Mucosa of descending colon (tissue), 3 donors: ENCODE data around the gene MMUT. TPM values are rescaled to one million over a fixed set of nuclear protein-coding genes. Genes with fewer than 3 reads are reported as not detected.

ENCODE experiments used
- ATAC-seq: fragments of 200-7000 bp; cut with Tn5 transposase; one replicate; pipeline ENCODE4 v1.9.1; 2020; ENCODE audit warnings: mild to moderate bottlenecking, moderate library complexity
- DNase-seq, 3 donors: peaks; one replicate each; pipeline ENCODE4 v3.0.0-alpha.2; 2020
- H3K36me3 ChIP-seq: fragments of 200-600 bp; one replicate; pipeline ENCODE4 v1.8.0; 2021; ENCODE audit warnings: low read depth, mild to moderate bottlenecking
- H3K4me1 ChIP-seq: fragments of 200-600 bp; one replicate; pipeline ENCODE4 v1.8.0; 2021; ENCODE audit warnings: low read depth, mild to moderate bottlenecking
- H3K4me3 ChIP-seq: fragments of 200-600 bp; one replicate; pipeline ENCODE4 v1.8.0; 2021; ENCODE audit warnings: mild to moderate bottlenecking
- H3K9me3 ChIP-seq: fragments of 200-600 bp; one replicate; pipeline ENCODE4 v1.8.0; 2021; ENCODE audit warnings: mild to moderate bottlenecking
- intact Hi-C, 2 donors: fragments of 100-400 bp; cut with DNase I in 1 of 2; cut with micrococcal nuclease in 1 of 2; formaldehyde crosslinking; loops; one replicate each; pipeline versions ENCODE4 v1.11.0 to v1.11.1; 2022; cut with DNase I, micrococcal nuclease
- total RNA-seq, 3 donors: library from RNA; stranded (reverse); fragmentation: NEBNext Ultra II Directional in 2 of 3; extraction: Animal tissue kit (Norgen Biotek cat#: 25700) in 2 of 3; gene quantifications; one replicate each; pipeline versions ENCODE4 v1.2.1 to v1.2.4, GENCODE V29; 2021 to 2023
- TF ChIP-seq, protein P1 (sequence below): fragments of 200-600 bp; IDR thresholded peaks from one replicate; pipeline ENCODE4 v1.8.0; 2022; ENCODE audit warnings: antibody characterized with exemption, mild to moderate bottlenecking
- donor health status: DM: no; HTN: no; CAD: no; lungs with moderate emphysema.
- donor health status: DM: no; HTN: no; CAD: no.
- donor health status: DM: no; HTN: yes; CAD: no.

Gene MMUT
- total RNA-seq, 3 donors from 2014 or later = 27.9 to 41.5 (median 31.5) TPM

DNA sequence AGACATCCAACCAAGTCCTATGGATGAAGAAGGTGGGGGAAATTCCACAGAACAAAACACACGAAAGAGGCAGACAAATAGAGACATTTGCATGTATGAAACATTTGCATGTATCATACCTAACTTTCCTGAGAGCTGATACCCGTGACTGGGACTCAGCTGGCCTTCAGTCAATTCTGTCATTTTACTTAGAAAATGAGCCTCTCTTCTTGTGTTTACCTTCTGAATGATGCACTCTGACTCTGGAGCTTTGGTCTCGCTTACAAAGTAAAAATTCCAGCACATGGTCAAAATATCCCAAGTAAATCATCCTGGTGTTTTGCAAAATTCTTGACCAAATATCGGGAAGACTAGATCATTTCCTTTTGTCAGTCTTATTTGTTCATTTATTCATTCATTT is 46.9 kb downstream of the MMUT start:
- ATAC-seq = no peak
- H3K4me3 ChIP-seq = no peak overlapping the region
- H3K36me3 ChIP-seq = no peaks in the 10 kb centered on the region
- intact Hi-C loops = no loop called here
- no peaks in the 10 kb centered on the region for H3K9me3 ChIP-seq
- H3K4me1 ChIP-seq = no peaks in the 10 kb centered on the region
- TF ChIP-seq, protein P1, sequence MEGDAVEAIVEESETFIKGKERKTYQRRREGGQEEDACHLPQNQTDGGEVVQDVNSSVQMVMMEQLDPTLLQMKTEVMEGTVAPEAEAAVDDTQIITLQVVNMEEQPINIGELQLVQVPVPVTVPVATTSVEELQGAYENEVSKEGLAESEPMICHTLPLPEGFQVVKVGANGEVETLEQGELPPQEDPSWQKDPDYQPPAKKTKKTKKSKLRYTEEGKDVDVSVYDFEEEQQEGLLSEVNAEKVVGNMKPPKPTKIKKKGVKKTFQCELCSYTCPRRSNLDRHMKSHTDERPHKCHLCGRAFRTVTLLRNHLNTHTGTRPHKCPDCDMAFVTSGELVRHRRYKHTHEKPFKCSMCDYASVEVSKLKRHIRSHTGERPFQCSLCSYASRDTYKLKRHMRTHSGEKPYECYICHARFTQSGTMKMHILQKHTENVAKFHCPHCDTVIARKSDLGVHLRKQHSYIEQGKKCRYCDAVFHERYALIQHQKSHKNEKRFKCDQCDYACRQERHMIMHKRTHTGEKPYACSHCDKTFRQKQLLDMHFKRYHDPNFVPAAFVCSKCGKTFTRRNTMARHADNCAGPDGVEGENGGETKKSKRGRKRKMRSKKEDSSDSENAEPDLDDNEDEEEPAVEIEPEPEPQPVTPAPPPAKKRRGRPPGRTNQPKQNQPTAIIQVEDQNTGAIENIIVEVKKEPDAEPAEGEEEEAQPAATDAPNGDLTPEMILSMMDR = no peak
- no peak for DNase-seq

DNA sequence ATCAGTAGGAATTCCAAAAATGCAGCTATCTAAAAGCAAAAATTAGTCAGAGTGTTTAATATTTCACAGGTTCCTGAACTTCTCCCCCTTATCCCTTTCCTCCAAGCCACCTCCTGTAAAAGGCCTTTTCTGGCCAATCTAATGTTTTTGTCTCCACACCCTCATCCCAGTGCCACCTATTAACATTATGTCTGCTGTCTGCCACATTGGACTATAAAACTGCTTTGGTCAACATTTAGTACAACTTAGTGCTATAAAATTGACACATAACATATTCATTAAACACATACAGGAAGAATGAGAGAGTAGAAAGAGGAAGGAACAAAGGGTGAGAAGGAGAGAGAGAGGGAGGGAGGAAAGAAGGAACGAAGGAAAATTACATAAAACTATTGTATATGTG is 47.7 kb downstream of the MMUT start:
- no peak overlapping the region for H3K4me3 ChIP-seq
- DNase-seq (peak in 1 of 3 donors; percentile 16), ATAC-seq (peak; percentile 79)
- H3K4me1 ChIP-seq = no peaks in the 10 kb centered on the region
- TF ChIP-seq, protein P1 = no peak
- intact Hi-C loops = no loop called here
- no peaks in the 10 kb centered on the region for H3K9me3 ChIP-seq
- H3K36me3 ChIP-seq = no peaks in the 10 kb centered on the region

DNA sequence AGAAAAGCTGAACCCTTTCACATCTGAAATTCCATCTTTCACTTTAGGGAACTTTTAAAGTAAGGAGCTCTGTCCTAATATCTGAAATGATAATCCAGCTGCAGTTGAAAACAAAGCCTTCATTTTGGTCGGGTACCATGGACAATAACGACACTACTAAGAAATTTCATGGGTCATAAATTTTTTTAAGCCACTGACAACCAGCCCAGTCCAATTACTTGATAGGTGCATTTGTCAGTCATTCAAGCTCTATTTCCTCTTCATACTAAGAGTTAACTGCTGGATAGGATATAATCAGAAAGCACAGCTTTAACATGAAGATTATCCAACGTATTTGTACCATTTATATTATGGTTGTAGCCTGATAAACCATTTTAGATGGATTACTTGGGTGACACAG is 52.5 kb downstream of the MMUT start:
- DNase-seq (no peak), ATAC-seq (no peak)
- Histone ChIP-seq H3K4me3 (no peak overlapping the region), H3K4me1 (no peaks in the 10 kb centered on the region), H3K36me3 (no peaks in the 10 kb centered on the region), H3K9me3 (no peaks in the 10 kb centered on the region)
- intact Hi-C loops = no loop called here
- TF ChIP-seq, protein P1 = no peak

DNA sequence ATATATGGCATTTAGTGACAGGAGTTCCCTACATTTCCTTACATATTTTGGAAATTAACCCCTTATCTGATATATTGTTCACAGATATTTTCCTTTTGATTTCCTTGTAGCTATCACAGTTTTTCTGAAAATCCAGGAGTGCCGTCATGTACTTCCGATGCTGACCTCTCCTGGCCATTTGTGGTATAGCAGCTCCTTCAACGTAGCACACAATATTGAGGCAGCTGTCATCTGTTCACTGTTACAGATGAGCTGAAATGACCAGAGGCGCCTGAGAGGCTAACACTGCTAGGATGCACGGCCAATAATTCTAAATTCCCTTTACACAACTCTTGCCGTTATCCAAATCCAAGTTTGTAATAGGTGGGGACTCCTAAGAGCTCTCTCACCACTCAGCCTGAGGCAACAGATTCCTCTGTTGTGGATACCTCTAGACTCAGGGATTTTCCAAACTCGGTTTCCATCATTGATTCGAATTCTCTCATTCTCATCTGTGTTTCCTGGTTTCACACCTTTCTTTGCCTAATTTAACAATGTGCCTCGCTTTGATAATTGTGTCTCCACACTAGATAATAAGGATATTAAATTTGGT is 53.0 kb downstream of the MMUT start:
- Histone ChIP-seq H3K36me3 (no peaks in the 10 kb centered on the region), H3K9me3 (no peaks in the 10 kb centered on the region), H3K4me1 (no peaks in the 10 kb centered on the region), H3K4me3 (no peak overlapping the region)
- peak in 2 of 3 donors; percentile 27 to 92 for DNase-seq
- intact Hi-C loops = no loop called here
- TF ChIP-seq, protein P1 = peak; percentile 72
- ATAC-seq = peak; percentile 87

DNA sequence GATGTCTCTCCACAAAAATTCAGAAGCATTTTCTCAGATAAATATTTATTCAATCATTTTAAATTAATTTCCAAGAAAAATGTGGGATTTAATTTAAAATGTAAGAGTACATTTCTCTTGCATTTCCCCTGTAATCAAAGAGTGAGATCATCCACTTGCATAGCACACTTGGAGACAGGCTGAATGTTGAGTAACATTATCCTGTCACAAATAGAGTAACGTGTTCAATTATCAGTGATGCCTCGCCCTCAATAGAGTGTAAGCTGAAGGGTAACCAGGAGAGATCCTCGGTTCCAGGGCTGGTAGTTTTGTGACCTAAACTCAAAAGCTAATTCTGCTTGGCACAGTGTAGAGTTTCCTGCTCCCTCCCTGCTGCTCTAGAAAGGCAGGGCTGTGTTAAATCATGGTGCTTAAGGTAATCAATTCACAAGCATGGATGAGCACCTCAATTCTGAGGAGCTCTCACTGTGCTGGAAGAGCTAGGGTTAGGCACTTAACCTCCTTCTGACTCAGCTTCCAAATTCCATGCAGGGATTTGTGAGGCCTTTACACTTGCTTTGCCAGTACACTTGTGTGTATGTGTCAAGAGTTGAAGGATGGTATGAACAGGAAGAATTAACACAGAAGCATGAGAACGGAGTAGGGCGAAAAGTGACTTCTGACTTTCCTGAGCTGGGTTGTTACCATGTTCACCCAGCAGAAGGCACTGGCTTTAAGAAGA is 56.6 kb downstream of the MMUT start:
- DNase-seq (no peak), ATAC-seq (no peak)
- Histone ChIP-seq H3K4me1 (no peaks in the 10 kb centered on the region), H3K9me3 (no peaks in the 10 kb centered on the region), H3K4me3 (no peak overlapping the region), H3K36me3 (no peaks in the 10 kb centered on the region)
- intact Hi-C loops = no loop called here
- TF ChIP-seq, protein P1 = no peak
